T-cell (primary cell): ENCODE measurements around the gene MRRF. TPM values are rescaled to one million over a fixed set of nuclear protein-coding genes. Genes with fewer than 3 reads are reported as not detected.

Experiments
- ATAC-seq, 4 experiments: fragments of 200-7000 bp in 3 of 4; fragments of 150-1000 bp in 1 of 4; cut with Tn5 transposase; replicated peaks in 1 of 4; 1 replicate in 3 of 4; 2 replicates in 1 of 4; pipeline ENCODE4 v1.10.0; 2021; ENCODE audit warnings: moderate library complexity in 3 of 4, mild to moderate bottlenecking in 2 of 4, moderate number of reproducible peaks in 1 of 4
- CTCF ChIA-PET, 2 donors: fragments of 300-600 bp; sonication (Branson Sonifier 250); formaldehyde crosslinking; loops; one replicate each; lab custom pipeline; 2022; ENCODE audit warnings: antibody characterized with exemption in 2 of 2; lab: Charles Lee
- POLR2A ChIA-PET, 2 donors: fragments of 300-600 bp; sonication (Branson Sonifier 250); formaldehyde crosslinking; loops; one replicate each; lab custom pipeline; 2022; ENCODE audit warnings: antibody characterized with exemption in 2 of 2; lab: Charles Lee
- DNase-seq, 35 experiments: peaks; one replicate each; pipeline versions ENCODE4 v3.0.0 to v3.0.0-alpha.2; 2013 to 2023
- H3K27ac ChIP-seq: one replicate; pipeline ENCODE4 v1.5.1; 2013; ENCODE audit warnings: low read length
- H3K27me3 ChIP-seq, 2 experiments: replicated peaks in 1 of 2; 1 replicate in 1 of 2; 2 replicates in 1 of 2; pipeline versions ENCODE4 v1.6.1 to v1.7.0; 2013; ENCODE audit warnings: low read length in 1 of 2, mixed read lengths in 1 of 2; ENCODE audit not compliant: control insufficient read depth in 2 of 2, insufficient read depth in 2 of 2; ENCODE audit errors: extremely low read depth in 1 of 2
- H3K36me3 ChIP-seq, 2 donors: 1 replicate in 1 of 2; 2 replicates in 1 of 2; pipeline versions ENCODE4 v1.6.1 to v1.7.0; 2013; ENCODE audit warnings: low read length in 1 of 2; ENCODE audit not compliant: control insufficient read depth in 2 of 2, insufficient read depth in 1 of 2; ENCODE audit errors: extremely low read depth in 1 of 2
- H3K4me1 ChIP-seq, 2 experiments: 1 replicate in 1 of 2; 2 replicates in 1 of 2; pipeline versions ENCODE4 v1.6.1 to v1.7.0; 2013; ENCODE audit warnings: low read length in 2 of 2, mixed read lengths in 1 of 2; ENCODE audit not compliant: insufficient read depth in 2 of 2, control insufficient read depth in 1 of 2; ENCODE audit errors: extremely low read depth in 1 of 2
- H3K4me3 ChIP-seq, 2 donors: 1 replicate in 1 of 2; 2 replicates in 1 of 2; pipeline versions ENCODE4 v1.5.1 to v1.7.0; 2013; ENCODE audit warnings: mild to moderate bottlenecking in 2 of 2, low read length in 1 of 2, moderate library complexity in 1 of 2; ENCODE audit not compliant: control insufficient read depth in 1 of 2; ENCODE audit errors: extremely low read depth in 1 of 2
- H3K9me3 ChIP-seq: 2 replicates; pipeline ENCODE4 v1.7.0; 2013
- H3K27ac Mint-ChIP-seq, 2 donors: one replicate each; pipeline ENCODE4 v1.8.0; 2020 to 2021; ENCODE audit warnings: mild to moderate bottlenecking in 2 of 2, mixed read lengths in 2 of 2
- H3K27me3 Mint-ChIP-seq, 2 donors: one replicate each; pipeline ENCODE4 v1.8.0; 2021 to 2022; ENCODE audit warnings: mixed read lengths in 2 of 2
- H3K36me3 Mint-ChIP-seq: one replicate; pipeline ENCODE4 v1.8.0; 2021; ENCODE audit warnings: mixed read lengths
- H3K4me1 Mint-ChIP-seq, 3 donors: one replicate each; pipeline ENCODE4 v1.8.0; 2020 to 2022; ENCODE audit warnings: mixed read lengths in 3 of 3, mild to moderate bottlenecking in 1 of 3
- H3K4me3 Mint-ChIP-seq, 3 donors: one replicate each; pipeline ENCODE4 v1.8.0; 2020 to 2022; ENCODE audit warnings: mild to moderate bottlenecking in 3 of 3, mixed read lengths in 3 of 3, moderate library complexity in 3 of 3
- H3K9me3 Mint-ChIP-seq, 3 donors: one replicate each; pipeline ENCODE4 v1.8.0; 2020 to 2022; ENCODE audit warnings: mixed read lengths in 3 of 3
- WGBS: methylation state at CpG from one replicate; pipeline ENCODE4 v1.1.5; 2013; ENCODE audit warnings: missing lambda C conversion rate; ENCODE audit not compliant: insufficient coverage; 5-methylcytosine and 5-hydroxymethylcytosine counted together
- total RNA-seq, 35 experiments: library from RNA in 6 of 35; stranded (reverse) in 6 of 35; fragments of 120-200 nt in 1 of 35; gene quantifications; one replicate each; pipeline versions ENCODE4 v1.2.1 to v1.2.4 and lab custom pipeline; 2013 to 2026

Gene MRRF
- total RNA-seq, 5 donors from 2014 or later (not counting 1 experiment from before 2014, with no cell fraction given) = 27.7 to 34.1 (median 29.1) TPM

GRCh38 chr9:122254761-122255160 lies 9.9 kb upstream of the MRRF start:
- Histone ChIP-seq H3K9me3 (no peaks in the 10 kb centered on the region), H3K27me3 (no peaks in the 10 kb centered on the region), H3K36me3 (peaks cover 6 to 63% of the 10 kb centered on the region in 2 donors), H3K4me3 (no peak overlapping the region), H3K27ac (no peak overlapping the region), H3K4me1 (no peaks in the 10 kb centered on the region)
- WGBS = no CpG with 5 or more reads among the region's 3 CpGs
- Mint-ChIP-seq H3K4me3 (no peak overlapping the region), H3K27ac (no peak overlapping the region), H3K9me3 (no peaks in the 10 kb centered on the region), H3K4me1 (peaks cover 6 to 32% (median 28%) of the 10 kb centered on the region in 3 donors), H3K36me3 (peaks cover 48% of the 10 kb centered on the region), H3K27me3 (no peaks in the 10 kb centered on the region)
- ATAC-seq (no peak), DNase-seq (no peak)
- ChIA-PET CTCF (no interaction called here), POLR2A (interaction anchor here (0.6 to 1.1 kb wide), 2 partner anchors 9 to 10 kb away, joined by 3 read pairs; no protein-coding TSS in a partner anchor)

GRCh38 chr9:122256206-122256605 lies 8.5 kb upstream of the MRRF start:
- H3K27ac ChIP-seq = no peak overlapping the region
- no peak for DNase-seq
- no peak for ATAC-seq
- no peak overlapping the region for H3K27ac Mint-ChIP-seq
- H3K4me3 Mint-ChIP-seq = no peak overlapping the region
- no peaks in the 10 kb centered on the region for H3K4me1 ChIP-seq
- POLR2A ChIA-PET = no interaction called here
- H3K27me3 Mint-ChIP-seq = no peaks in the 10 kb centered on the region
- no peaks in the 10 kb centered on the region for H3K9me3 Mint-ChIP-seq
- no peaks in the 10 kb centered on the region for H3K9me3 ChIP-seq
- 100% methylated on average over 2 of the region's 5 CpGs for WGBS
- peaks cover 6 to 66% of the 10 kb centered on the region in 2 donors for H3K36me3 ChIP-seq
- CTCF ChIA-PET = interaction anchor here in 1 of 2 donors (0.5 kb wide), 1 partner anchor 9 kb away, joined by 4 read pairs; no protein-coding TSS in a partner anchor
- peaks cover 46% of the 10 kb centered on the region for H3K36me3 Mint-ChIP-seq
- peaks cover 12 to 37% (median 32%) of the 10 kb centered on the region in 3 donors for H3K4me1 Mint-ChIP-seq
- no peak overlapping the region for H3K4me3 ChIP-seq
- no peaks in the 10 kb centered on the region for H3K27me3 ChIP-seq

GRCh38 chr9:122258886-122259415 lies 5.7 kb upstream of the MRRF start:
- peaks cover 11 to 12% of the 10 kb centered on the region in 2 experiments for H3K4me1 ChIP-seq
- POLR2A ChIA-PET = no interaction called here
- peaks cover 6 to 50% of the 10 kb centered on the region in 2 donors for H3K36me3 ChIP-seq
- no peaks in the 10 kb centered on the region for H3K27me3 Mint-ChIP-seq
- H3K27ac Mint-ChIP-seq = no peak overlapping the region
- no peak overlapping the region for H3K4me3 ChIP-seq
- ATAC-seq = no peak
- H3K4me3 Mint-ChIP-seq = no peak overlapping the region
- peaks cover 40 to 59% (median 54%) of the 10 kb centered on the region in 3 donors for H3K4me1 Mint-ChIP-seq
- no peaks in the 10 kb centered on the region for H3K27me3 ChIP-seq
- CTCF ChIA-PET = interaction anchor here in 1 of 2 donors (1.0 kb wide), 1 partner anchor 135 kb away, joined by 3 read pairs; no protein-coding TSS in a partner anchor
- peaks cover 33% of the 10 kb centered on the region for H3K36me3 Mint-ChIP-seq
- no peaks in the 10 kb centered on the region for H3K9me3 Mint-ChIP-seq
- no CpG with 5 or more reads among the region's 2 CpGs for WGBS
- no peak overlapping the region for H3K27ac ChIP-seq
- no peak for DNase-seq
- no peaks in the 10 kb centered on the region for H3K9me3 ChIP-seq

- Histone ChIP-seq H3K9me3 (no peaks in the 10 kb centered on the region), H3K36me3 (peaks cover 6 to 35% of the 10 kb centered on the region in 2 donors), H3K4me3 (no peak overlapping the region), H3K27ac (no peak overlapping the region), H3K27me3 (no peaks in the 10 kb centered on the region), H3K4me1 (peaks cover 17 to 19% of the 10 kb centered on the region in 2 experiments)
- Mint-ChIP-seq H3K27me3 (no peaks in the 10 kb centered on the region), H3K9me3 (no peaks in the 10 kb centered on the region), H3K27ac (no peak overlapping the region), H3K4me3 (no peak overlapping the region), H3K4me1 (peaks cover 63 to 64% (median 63%) of the 10 kb centered on the region in 3 donors), H3K36me3 (peaks cover 25% of the 10 kb centered on the region)
- ATAC-seq (no peak), DNase-seq (no peak)
- ChIA-PET CTCF (no interaction called here), POLR2A (no interaction called here)
- WGBS = no CpG with 5 or more reads among the region's 1 CpG
Observed at GRCh38 chr9:122261469-122261881, 3.2 kb upstream of the MRRF start.

GRCh38 chr9:122262073-122262472 lies 2.6 kb upstream of the MRRF start:
- ChIA-PET CTCF (interaction anchor here in 1 of 2 donors (0.5 to 1.3 kb wide), 2 partner anchors 11 to 729 kb away, joined by 3 read pairs; no protein-coding TSS in a partner anchor), POLR2A (no interaction called here)
- Histone ChIP-seq H3K36me3 (peaks cover 6 to 31% of the 10 kb centered on the region in 2 donors), H3K4me3 (no peak overlapping the region), H3K9me3 (no peaks in the 10 kb centered on the region), H3K27me3 (no peaks in the 10 kb centered on the region), H3K4me1 (peaks cover 17 to 19% of the 10 kb centered on the region in 2 experiments), H3K27ac (no peak overlapping the region)
- DNase-seq (no peak), ATAC-seq (no peak)
- peak overlapping the region in 1 of 2 donors; percentile 23 for H3K27ac Mint-ChIP-seq
- H3K9me3 Mint-ChIP-seq = no peaks in the 10 kb centered on the region
- WGBS = no CpG with 5 or more reads among the region's 1 CpG
- H3K36me3 Mint-ChIP-seq = peaks cover 25% of the 10 kb centered on the region
- H3K27me3 Mint-ChIP-seq = no peaks in the 10 kb centered on the region
- peaks cover 63 to 65% (median 64%) of the 10 kb centered on the region in 3 donors for H3K4me1 Mint-ChIP-seq
- peak overlapping the region; percentile 29 to 95 (median 39) for H3K4me3 Mint-ChIP-seq

- DNase-seq (peak in 1 of 35 experiments; percentile 41), ATAC-seq (peak in 1 of 4 experiments; percentile 1)
- Mint-ChIP-seq H3K9me3 (no peaks in the 10 kb centered on the region), H3K4me1 (peaks cover 67 to 70% (median 69%) of the 10 kb centered on the region in 3 donors), H3K27me3 (no peaks in the 10 kb centered on the region), H3K36me3 (peaks cover 18% of the 10 kb centered on the region), H3K27ac (peak overlapping the region; percentile 97 to 98), H3K4me3 (peak overlapping the region; percentile 95 to 99 (median 98))
- H3K4me3 ChIP-seq = peak overlapping the region; percentile 98
- H3K4me1 ChIP-seq = peaks cover 17 to 19% of the 10 kb centered on the region in 2 experiments
- ChIA-PET POLR2A (interaction anchor here (0.7 to 0.8 kb wide), 2 partner anchors 9 to 1070 kb away, joined by 3 read pairs; no protein-coding TSS in a partner anchor), CTCF (interaction anchor here in 1 of 2 donors (1.9 kb wide), 1 partner anchor 165 kb away, joined by 7 read pairs; no protein-coding TSS in a partner anchor)
- H3K36me3 ChIP-seq = peaks cover 2 to 24% of the 10 kb centered on the region in 2 donors
- H3K27ac ChIP-seq = peak overlapping the region; percentile 95
- H3K27me3 ChIP-seq = no peaks in the 10 kb centered on the region
- H3K9me3 ChIP-seq = no peaks in the 10 kb centered on the region
- WGBS = 0% methylated on average over 3 of the region's 13 CpGs
Observed at GRCh38 chr9:122263699-122264349, 858 bp upstream of the MRRF start.
